ENCODE measurements around the gene RBFOX2. TPM values are rescaled to one million over a fixed set of nuclear protein-coding genes. Genes with fewer than 3 reads are reported as not detected.

RBFOX2 gene
- total and polyA plus RNA-seq, 2 of the 13 experiments (the other 11 are each of a cell fraction or from before 2014, with no cell fraction given), result 37.3 to 40.4 TPM

GRCh38 chr22:35862697-35863096 lies 165.9 kb downstream of the RBFOX2 start (continued):
- TF ChIP-seq PAXIP1 (CRISPR knock-in tag; conservative IDR thresholded peaks at IDR 0.05), result no peak
- no peak for TF ChIP-seq SKI (IDR thresholded peaks at IDR 0.05; ENCODE audit: partially characterized antibody)
- no peak for TF ChIP-seq ZNF124 (CRISPR knock-in tag; IDR thresholded peaks at IDR 0.05)
- TF ChIP-seq NCOA1 (CRISPR knock-in tag; IDR thresholded peaks at IDR 0.05), result no peak
- no peak for TF ChIP-seq ZNF780A (CRISPR knock-in tag; IDR thresholded peaks at IDR 0.05)
- TF ChIP-seq RNF219 (CRISPR knock-in tag; IDR thresholded peaks at IDR 0.05), result no peak

- POLR2A ChIA-PET, result no interaction called here
- BruUV-seq (replicated peaks), result no TSS peak
- H3K4me3 ChIP-seq (replicated peaks in 1 of 3; ENCODE audit: insufficient read depth in 1 of 3, low read depth in 2 of 3, low read length in 3 of 3), result no peak overlapping the region
- FAIRE-seq (no peak), DNase-seq (ENCODE audit: low spot score) (no peak), ATAC-seq (no peak)
- H2AFZ ChIP-seq (ENCODE audit: low read length), result no peak overlapping the region
- H3K79me2 ChIP-seq (ENCODE audit: insufficient read depth, low read length), result peaks cover 17% of the 10 kb centered on the region
- H3K9ac ChIP-seq (ENCODE audit: insufficient read depth, low read depth, low read length), result no peak overlapping the region
- H3K27me3 ChIP-seq (ENCODE audit: control insufficient read depth in 1 of 2, insufficient read depth in 2 of 2, low read length in 2 of 2), result no peaks in the 10 kb centered on the region
- CTCF ChIA-PET (ENCODE audit: low intra/inter-chr PET ratio, low total read pairs), result no interaction called here
- intact Hi-C loops (cut with micrococcal nuclease; ENCODE audit: unreplicated experiment) (no loop called here), in situ Hi-C loops (cut with HindIII; ENCODE audit: extremely low pct_ligation_motif_present, low pct_unique_long_range_greater_than_20kb) (no loop called here)
- no peak overlapping the region for H3K4me2 ChIP-seq (ENCODE audit: low read depth, low read length)
- H3K9me3 ChIP-seq (ENCODE audit: low read length), result no peaks in the 10 kb centered on the region
- 70% methylated on average over 4 of the region's 4 CpGs for WGBS (ENCODE audit: low lambda C conversion rate)
- H3K36me3 ChIP-seq (replicated peaks in 1 of 2; ENCODE audit: control insufficient read depth in 1 of 2, insufficient read depth in 2 of 2, low read length in 2 of 2), result no peaks in the 10 kb centered on the region
- H4K20me1 ChIP-seq (ENCODE audit: insufficient read depth, low read length), result no peaks in the 10 kb centered on the region
- H3K4me1 ChIP-seq (ENCODE audit: insufficient read depth, low read length), result peaks cover 18% of the 10 kb centered on the region
- no peak overlapping the region for H3K27ac ChIP-seq (ENCODE audit: extremely low read length, insufficient read depth, low read length)
- TF ChIP-seq E2F2 (CRISPR knock-in tag; IDR thresholded peaks at IDR 0.05; ENCODE audit: borderline replicate concordance) (no peak), PRDM10 (CRISPR knock-in tag; IDR thresholded peaks at IDR 0.05; ENCODE audit: low read depth) (no peak), PLSCR1 (CRISPR knock-in tag; IDR thresholded peaks at IDR 0.05; ENCODE audit: borderline replicate concordance) (no peak), RAD21 (CRISPR knock-in tag; IDR thresholded peaks at IDR 0.05) (no peak)
These were observed 167.2 kb downstream of the RBFOX2 start for GRCh38 chr22:35861451-35861850.
